ENCODE measurements around the gene CHST7. TPM values are rescaled to one million over a fixed set of nuclear protein-coding genes. Genes with fewer than 3 reads are reported as not detected.

CHST7 gene
- total RNA-seq, 4 donors from 2014 or later, result 4.9 to 10.3 (median 7.6) TPM

DNA sequence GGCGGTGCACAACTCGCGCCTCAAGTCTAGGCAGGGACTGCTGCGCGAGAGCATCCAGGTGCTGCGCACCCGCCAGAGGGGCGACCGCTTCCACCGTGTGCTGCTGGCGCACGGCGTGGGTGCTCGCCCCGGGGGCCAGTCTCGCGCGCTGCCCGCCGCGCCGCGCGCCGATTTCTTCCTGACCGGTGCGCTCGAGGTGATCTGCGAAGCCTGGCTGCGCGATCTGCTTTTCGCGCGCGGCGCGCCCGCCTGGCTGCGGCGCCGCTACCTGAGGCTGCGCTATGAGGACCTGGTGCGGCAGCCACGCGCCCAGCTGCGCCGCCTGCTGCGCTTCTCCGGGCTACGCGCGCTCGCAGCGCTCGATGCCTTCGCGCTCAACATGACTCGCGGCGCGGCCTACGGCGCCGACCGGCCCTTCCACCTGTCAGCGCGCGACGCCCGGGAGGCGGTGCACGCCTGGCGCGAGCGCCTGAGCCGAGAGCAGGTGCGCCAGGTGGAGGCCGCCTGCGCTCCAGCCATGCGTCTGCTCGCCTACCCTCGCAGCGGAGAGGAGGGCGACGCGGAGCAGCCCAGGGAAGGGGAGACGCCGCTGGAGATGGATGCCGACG is 1.3 kb downstream of the CHST7 start:
- in situ Hi-C loops (cut with MboI; ENCODE audit: low pct_ligation_motif_present in 1 of 4, low pct_unique_long_range_greater_than_20kb in 1 of 4, low sequenced_read_pairs in 3 of 4), result loop anchor here in 2 of 4 donors (5.0 to 25.0 kb wide), 2 partner anchors 62 to 212 kb away; no protein-coding TSS in a partner anchor
- TF ChIP-seq, protein P1, sequence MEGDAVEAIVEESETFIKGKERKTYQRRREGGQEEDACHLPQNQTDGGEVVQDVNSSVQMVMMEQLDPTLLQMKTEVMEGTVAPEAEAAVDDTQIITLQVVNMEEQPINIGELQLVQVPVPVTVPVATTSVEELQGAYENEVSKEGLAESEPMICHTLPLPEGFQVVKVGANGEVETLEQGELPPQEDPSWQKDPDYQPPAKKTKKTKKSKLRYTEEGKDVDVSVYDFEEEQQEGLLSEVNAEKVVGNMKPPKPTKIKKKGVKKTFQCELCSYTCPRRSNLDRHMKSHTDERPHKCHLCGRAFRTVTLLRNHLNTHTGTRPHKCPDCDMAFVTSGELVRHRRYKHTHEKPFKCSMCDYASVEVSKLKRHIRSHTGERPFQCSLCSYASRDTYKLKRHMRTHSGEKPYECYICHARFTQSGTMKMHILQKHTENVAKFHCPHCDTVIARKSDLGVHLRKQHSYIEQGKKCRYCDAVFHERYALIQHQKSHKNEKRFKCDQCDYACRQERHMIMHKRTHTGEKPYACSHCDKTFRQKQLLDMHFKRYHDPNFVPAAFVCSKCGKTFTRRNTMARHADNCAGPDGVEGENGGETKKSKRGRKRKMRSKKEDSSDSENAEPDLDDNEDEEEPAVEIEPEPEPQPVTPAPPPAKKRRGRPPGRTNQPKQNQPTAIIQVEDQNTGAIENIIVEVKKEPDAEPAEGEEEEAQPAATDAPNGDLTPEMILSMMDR (IDR thresholded peaks at IDR 0.05), result no peak
- TF ChIP-seq EP300 (IDR thresholded peaks at IDR 0.05; ENCODE audit: low read depth) (no peak), POLR2A (IDR thresholded peaks at IDR 0.05) (no peak), POLR2AphosphoS5 (IDR thresholded peaks at IDR 0.05) (no peak)
- no peaks in the 10 kb centered on the region for H3K9me3 ChIP-seq
- WGBS, 2 donors (ENCODE audit: low coverage in 1 of 2), result 67% methylated on average over 70 of the region's 90 CpGs; no CpG with 5 or more reads in 1 of the 2 donors
- peak overlapping the region; percentile 32 to 81 (median 78) for H3K27ac ChIP-seq
- H3K27me3 ChIP-seq, result peaks cover 7% of the 10 kb centered on the region
- intact Hi-C loops (cut with DNase I; ENCODE audit: low total_unique reads), result loop anchor here (5.0 kb wide), 1 partner anchor 473 kb away; no protein-coding TSS in a partner anchor
- no peaks in the 10 kb centered on the region for H3K36me3 ChIP-seq
- H3K4me3 ChIP-seq, result peak overlapping the region; percentile 48 to 66 (median 54)
- no peak for DNase-seq
- peaks cover 0 to 14% (median 10%) of the 10 kb centered on the region in 4 donors for H3K4me1 ChIP-seq

DNA sequence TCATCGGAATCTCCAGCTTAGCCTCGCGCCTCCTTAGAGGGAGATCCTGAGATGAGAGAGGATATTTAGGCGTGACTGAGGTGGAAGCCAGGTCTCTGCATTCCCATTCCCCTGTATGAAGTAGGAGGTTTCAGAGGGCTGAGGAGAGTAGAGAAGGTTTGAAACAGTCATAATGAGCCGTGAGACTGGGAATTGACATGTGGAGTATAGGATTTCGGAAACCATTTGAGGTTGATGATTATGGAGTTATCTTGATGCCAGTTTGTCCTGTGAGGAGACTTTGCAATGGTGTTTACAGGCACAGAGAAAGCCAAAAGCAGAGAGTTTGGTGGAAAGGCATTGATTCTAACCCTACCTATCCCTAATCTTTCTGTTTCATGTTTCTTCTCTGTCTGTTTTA is 2.0 kb downstream of the CHST7 start:
- Histone ChIP-seq H3K4me3 (peak overlapping the region in 3 of 4 donors; percentile 48 to 66 (median 48)), H3K27me3 (peaks cover 7% of the 10 kb centered on the region), H3K4me1 (peaks cover 0 to 14% (median 10%) of the 10 kb centered on the region in 4 donors), H3K27ac (peak overlapping the region in 3 of 4 donors; percentile 28 to 81 (median 76)), H3K9me3 (no peaks in the 10 kb centered on the region), H3K36me3 (no peaks in the 10 kb centered on the region)
- in situ Hi-C loops (cut with MboI; ENCODE audit: low pct_ligation_motif_present in 1 of 4, low pct_unique_long_range_greater_than_20kb in 1 of 4, low sequenced_read_pairs in 3 of 4) (loop anchor here in 1 of 4 donors (5.0 kb wide), 1 partner anchor 62 kb away; no protein-coding TSS in a partner anchor), intact Hi-C loops (cut with DNase I; ENCODE audit: low total_unique reads) (loop anchor here (5.0 kb wide), 1 partner anchor 473 kb away; no protein-coding TSS in a partner anchor)
- WGBS, 2 donors (ENCODE audit: low coverage in 1 of 2), result 73 to 80% methylated on average over 1 to 6 of the region's 6 CpGs
- no peak for DNase-seq
- TF ChIP-seq, protein P1 (IDR thresholded peaks at IDR 0.05), result no peak
- no peak for TF ChIP-seq POLR2A (IDR thresholded peaks at IDR 0.05)
- no peak for TF ChIP-seq EP300 (IDR thresholded peaks at IDR 0.05; ENCODE audit: low read depth)

DNA sequence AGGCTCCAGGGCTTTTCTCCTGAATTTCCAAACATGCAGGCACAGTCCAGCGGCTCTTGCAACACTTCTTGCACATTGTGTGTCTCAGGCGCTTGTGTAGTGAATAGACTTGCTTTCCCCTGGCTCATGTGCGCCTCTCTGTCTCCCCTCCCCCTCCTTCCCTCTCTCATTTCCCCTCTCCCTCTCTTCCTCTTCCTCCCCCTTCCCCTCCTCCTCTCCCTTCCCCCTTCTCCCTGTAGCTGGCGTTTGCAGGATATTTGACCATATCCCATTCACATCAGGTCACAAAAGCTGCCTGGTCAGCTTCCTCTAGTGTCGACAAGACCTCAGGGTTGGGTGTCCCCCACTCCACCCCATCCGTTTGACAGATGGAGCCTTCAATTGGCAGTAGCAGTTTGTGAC is 2.4 kb downstream of the CHST7 start:
- H3K4me1 ChIP-seq, result peaks cover 0 to 14% (median 10%) of the 10 kb centered on the region in 4 donors
- intact Hi-C loops (cut with DNase I; ENCODE audit: low total_unique reads), result loop anchor here (5.0 kb wide), 1 partner anchor 474 kb away; no protein-coding TSS in a partner anchor
- in situ Hi-C loops (cut with MboI; ENCODE audit: low pct_ligation_motif_present in 1 of 4, low pct_unique_long_range_greater_than_20kb in 1 of 4, low sequenced_read_pairs in 3 of 4), result loop anchor here in 1 of 4 donors (5.0 kb wide), 1 partner anchor 61 kb away; no protein-coding TSS in a partner anchor
- TF ChIP-seq POLR2A (IDR thresholded peaks at IDR 0.05), result no peak
- no peak for TF ChIP-seq EP300 (IDR thresholded peaks at IDR 0.05; ENCODE audit: low read depth)
- TF ChIP-seq, protein P1 (IDR thresholded peaks at IDR 0.05), result no peak
- TF ChIP-seq POLR2AphosphoS5 (IDR thresholded peaks at IDR 0.05), result no peak
- peak overlapping the region in 1 of 4 donors; percentile 66 for H3K4me3 ChIP-seq
- H3K36me3 ChIP-seq, result no peaks in the 10 kb centered on the region
- no peaks in the 10 kb centered on the region for H3K9me3 ChIP-seq
- no peak for DNase-seq
- H3K27me3 ChIP-seq, result peaks cover 7% of the 10 kb centered on the region
- WGBS, 2 donors (ENCODE audit: low coverage in 1 of 2), result 51% methylated on average over 6 of the region's 6 CpGs; no CpG with 5 or more reads in 1 of the 2 donors
- peak overlapping the region in 1 of 4 donors; percentile 46 for H3K27ac ChIP-seq

DNA sequence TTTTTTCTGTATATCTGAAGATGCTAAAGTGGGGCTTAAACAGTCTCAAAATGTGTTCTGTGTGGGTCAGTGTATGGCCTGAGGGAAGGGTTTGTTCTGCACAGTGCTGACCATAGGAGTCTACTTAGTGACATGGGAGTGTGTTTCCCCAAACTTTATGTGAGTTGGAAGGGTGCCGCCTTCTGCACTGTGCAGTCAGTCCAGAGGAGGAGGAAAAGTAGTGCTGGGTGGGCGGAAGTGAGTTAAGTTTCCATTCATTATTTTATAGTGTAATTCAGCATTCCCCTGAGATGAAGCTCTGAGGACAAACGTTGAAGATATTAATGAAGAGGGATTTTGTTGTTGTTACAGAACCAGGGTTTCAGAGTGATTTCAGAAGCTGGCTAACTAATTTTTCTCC is 2.9 kb downstream of the CHST7 start:
- no peak for TF ChIP-seq POLR2A (IDR thresholded peaks at IDR 0.05)
- TF ChIP-seq, protein P1 (IDR thresholded peaks at IDR 0.05), result no peak
- no peak for TF ChIP-seq POLR2AphosphoS5 (IDR thresholded peaks at IDR 0.05)
- TF ChIP-seq EP300 (IDR thresholded peaks at IDR 0.05; ENCODE audit: low read depth), result no peak
- Histone ChIP-seq H3K4me1 (peaks cover 0 to 14% (median 10%) of the 10 kb centered on the region in 4 donors), H3K9me3 (no peaks in the 10 kb centered on the region), H3K4me3 (peak overlapping the region in 1 of 4 donors; percentile 66), H3K36me3 (no peaks in the 10 kb centered on the region), H3K27me3 (peaks cover 7% of the 10 kb centered on the region), H3K27ac (peak overlapping the region in 1 of 4 donors; percentile 46)
- intact Hi-C loops (cut with DNase I; ENCODE audit: low total_unique reads) (loop anchor here (5.0 kb wide), 1 partner anchor 474 kb away; no protein-coding TSS in a partner anchor), in situ Hi-C loops (cut with MboI; ENCODE audit: low pct_ligation_motif_present in 1 of 4, low pct_unique_long_range_greater_than_20kb in 1 of 4, low sequenced_read_pairs in 3 of 4) (loop anchor here in 1 of 4 donors (5.0 kb wide), 1 partner anchor 61 kb away; no protein-coding TSS in a partner anchor)
- no peak for DNase-seq
- WGBS, 2 donors (ENCODE audit: low coverage in 1 of 2), result 55% methylated on average over 3 of the region's 3 CpGs; no CpG with 5 or more reads in 1 of the 2 donors
